CD4-positive, alpha-beta T cell treated with Interleukin-4 for 1 hour (primary cell): Measurements from ENCODE around the gene M6PR.
A peak's percentile ranks its signal among the peaks of the same experiment; 100 is the strongest.
"Not testable (repeated sequence)": the region's sequence is repeated elsewhere in the genome, so short reads cannot be mapped to it uniquely, and the experiment has no call there.

Experiments
- DNase-seq, 2 donors: peaks; one replicate each; pipeline ENCODE4 v3.0.0-alpha.2; 2020 to 2022

M6PR gene

GRCh38 chr12:8950702-8951478, 1.4 kb upstream of the M6PR start:
- peak; percentile 24 to 74 for DNase-seq

GRCh38 chr12:8950221-8950527, 729 bp upstream of the M6PR start:
- no peak for DNase-seq

- DNase-seq, result peak; percentile 27 to 29
Measured at GRCh38 chr12:8948701-8949341, 624 bp downstream of the M6PR start.

DNA sequence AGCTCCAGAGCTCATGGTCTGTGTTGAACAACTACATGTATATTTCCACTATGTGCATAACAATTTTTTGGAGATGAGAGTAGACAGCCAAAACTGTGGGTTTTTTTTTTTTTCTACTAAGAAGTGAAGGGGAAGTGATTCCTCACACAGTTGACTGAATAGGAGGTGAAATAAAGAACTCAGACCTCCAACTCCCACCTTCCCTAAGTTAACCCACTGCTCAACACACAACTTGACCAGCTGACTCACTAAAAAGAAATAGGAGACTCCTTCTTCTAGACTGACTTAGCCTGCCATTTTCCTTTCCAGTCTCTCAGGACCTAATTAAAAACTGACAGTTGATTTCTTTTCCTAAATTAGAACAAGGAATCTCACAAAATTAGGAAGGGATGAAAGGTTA, 1.7 kb downstream of the M6PR start:
- no peak for DNase-seq

GRCh38 chr12:8946733-8947132, 2.7 kb downstream of the M6PR start:
- no peak for DNase-seq

DNA sequence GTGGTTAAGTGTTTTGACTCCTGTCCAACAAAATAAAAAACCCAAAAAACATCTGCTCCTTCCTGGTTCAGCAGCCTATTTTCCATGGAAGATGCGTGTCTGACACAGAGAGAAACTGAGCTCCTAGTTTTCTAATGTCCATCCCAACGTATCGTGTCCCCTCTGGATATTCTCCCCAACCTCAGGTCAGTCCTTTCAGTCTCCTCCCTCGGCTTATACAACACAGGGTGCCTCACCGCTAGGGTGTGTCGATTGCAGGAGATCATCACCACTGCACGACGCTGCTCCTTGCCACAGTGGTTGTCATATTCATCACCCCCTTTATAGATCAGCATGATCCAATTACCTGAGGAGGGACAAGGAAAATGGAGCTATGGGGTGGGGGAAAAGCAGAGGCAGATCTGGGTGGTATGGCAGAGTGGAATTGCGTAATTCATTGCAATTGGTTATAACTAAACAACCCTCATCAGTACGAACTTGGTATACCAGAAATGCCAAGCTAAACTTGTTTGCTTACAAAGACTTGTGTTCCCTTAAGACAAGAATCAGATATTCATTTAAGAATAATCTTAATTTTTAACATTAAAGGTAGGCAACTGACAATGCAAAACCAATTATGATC, 5.8 kb downstream of the M6PR start:
- DNase-seq, result no peak

DNA sequence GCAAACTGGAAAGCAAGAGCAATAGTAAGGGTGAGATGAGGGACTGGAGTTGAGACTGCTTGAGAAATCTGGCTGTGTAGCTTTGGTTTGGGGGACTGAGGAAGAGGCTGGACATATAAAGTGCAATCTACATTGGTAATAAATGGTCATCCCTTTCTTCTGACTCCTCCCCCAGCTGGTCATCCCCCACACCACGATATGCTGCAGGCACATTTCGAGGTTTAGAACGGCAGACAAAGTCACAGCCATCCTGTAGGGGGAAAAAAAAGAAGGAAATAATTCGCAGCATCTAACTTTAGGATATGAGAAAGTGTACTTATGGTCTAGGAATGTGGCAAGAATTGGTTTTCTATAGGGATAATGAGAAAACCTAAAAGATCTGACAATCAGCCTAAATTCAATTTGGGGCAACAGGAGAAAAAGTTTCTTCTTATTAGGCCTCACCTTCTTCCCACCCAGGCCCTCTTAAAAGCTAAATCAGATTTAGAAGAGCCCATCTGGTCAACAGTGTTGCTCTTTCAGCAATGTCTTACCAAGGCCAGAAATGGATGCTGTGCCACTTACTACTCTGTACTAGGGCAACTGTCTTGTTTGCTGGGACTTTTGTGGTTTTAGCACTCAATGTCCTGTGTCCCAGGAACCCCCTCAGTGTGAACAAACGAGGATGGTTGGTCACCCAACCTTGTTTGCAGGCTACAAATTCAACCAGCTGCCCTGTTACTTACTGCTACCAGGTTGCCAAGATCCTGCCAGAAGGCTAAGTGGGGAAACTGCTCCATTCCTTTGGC, 7.6 kb downstream of the M6PR start:
- no peak for DNase-seq

DNA sequence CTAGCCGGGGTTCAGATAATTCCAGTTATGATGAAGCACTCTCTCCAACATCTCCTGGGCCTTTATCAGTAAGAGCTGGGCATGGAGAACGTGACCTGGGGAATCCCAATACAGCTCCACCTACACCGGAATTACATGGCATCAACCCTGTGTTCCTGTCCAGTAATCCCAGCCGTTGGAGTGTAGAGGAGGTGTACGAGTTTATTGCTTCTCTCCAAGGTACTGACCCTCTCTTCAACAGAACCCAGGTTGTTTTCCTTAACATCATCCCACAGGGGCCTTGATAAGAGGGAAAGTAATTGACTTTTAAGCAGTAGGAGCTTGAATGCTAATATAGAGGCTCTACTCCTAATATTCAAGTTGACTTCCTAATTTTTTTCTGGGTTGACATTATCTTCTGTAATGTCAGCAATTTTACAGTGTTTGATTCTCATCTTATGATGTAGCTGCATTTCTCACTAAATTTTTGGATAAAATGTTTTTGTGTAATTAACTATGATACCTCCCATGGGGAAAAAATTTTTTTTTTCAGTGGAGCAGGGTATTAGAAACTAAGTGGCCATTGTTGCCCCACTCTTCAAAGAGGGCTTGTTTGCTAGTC, 11.5 kb downstream of the M6PR start:
- DNase-seq, result not testable (repeated sequence)

- no peak for DNase-seq
Measured at GRCh38 chr12:8936735-8937134, 12.7 kb downstream of the M6PR start.

- DNase-seq, result not testable (repeated sequence)
Measured at GRCh38 chr12:8934080-8934479, 15.4 kb downstream of the M6PR start.

GRCh38 chr12:8932464-8932863, 17.0 kb downstream of the M6PR start:
- not testable (repeated sequence) for DNase-seq

DNA sequence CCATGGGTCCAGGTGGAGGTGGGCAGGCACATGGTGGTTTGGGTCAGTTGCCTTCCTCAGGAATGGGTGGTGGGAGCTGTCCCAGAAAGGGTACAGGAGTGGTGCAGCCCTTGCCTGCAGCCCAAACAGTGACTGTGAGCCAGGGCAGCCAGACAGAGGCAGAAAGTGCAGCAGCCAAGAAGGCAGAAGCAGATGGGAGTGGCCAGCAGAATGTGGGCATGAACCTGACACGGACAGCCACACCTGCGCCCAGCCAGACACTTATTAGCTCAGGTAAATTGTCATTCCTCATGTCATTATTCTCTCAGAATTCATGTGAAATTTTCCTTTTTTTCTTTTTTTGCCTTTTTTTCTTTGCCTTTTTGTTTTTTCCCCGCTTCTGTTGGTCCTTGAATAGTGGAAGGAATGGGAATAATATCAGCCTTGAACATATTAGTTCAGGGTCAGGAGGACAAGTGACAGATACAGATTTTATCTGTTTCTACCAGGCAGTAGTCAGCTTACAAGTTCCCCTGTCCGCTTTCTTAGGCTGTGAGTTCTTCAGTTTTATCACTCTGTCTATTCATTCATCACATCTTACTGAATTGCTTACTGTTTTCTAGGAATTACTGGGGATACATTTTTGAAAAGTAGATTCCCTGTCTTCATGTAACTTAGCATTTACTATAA, 18.7 kb downstream of the M6PR start:
- not testable (repeated sequence) for DNase-seq

GRCh38 chr12:8922544-8922943, 26.9 kb downstream of the M6PR start:
- no peak for DNase-seq

- not testable (repeated sequence) for DNase-seq
Measured at GRCh38 chr12:8919643-8920042, 29.8 kb downstream of the M6PR start.

- no peak for DNase-seq
Measured at GRCh38 chr12:8917751-8918150, 31.7 kb downstream of the M6PR start.

DNA sequence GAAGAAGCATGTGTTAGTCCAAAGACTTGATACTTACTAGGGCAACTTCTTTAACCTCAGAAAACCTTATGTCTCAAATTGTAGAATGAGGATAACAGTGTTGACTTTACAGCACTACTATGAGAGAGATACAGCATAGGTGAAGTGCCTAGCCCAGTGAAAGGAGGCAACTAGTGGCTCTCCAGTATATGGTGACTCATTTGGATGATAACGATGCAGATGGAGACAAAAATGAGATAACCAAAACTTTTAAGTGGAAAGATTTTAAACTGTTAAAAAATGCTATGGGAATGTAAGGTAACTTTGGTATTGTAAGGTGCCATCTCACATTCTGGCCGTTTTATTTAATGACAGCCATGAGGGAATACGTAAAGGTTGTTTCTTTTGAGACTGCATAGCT, 32.4 kb downstream of the M6PR start:
- no peak for DNase-seq

GRCh38 chr12:8916154-8916553, 33.3 kb downstream of the M6PR start:
- DNase-seq, result no peak

- peak; percentile 45 to 68 for DNase-seq
Measured at GRCh38 chr12:8914716-8915526, 34.5 kb downstream of the M6PR start.

DNA sequence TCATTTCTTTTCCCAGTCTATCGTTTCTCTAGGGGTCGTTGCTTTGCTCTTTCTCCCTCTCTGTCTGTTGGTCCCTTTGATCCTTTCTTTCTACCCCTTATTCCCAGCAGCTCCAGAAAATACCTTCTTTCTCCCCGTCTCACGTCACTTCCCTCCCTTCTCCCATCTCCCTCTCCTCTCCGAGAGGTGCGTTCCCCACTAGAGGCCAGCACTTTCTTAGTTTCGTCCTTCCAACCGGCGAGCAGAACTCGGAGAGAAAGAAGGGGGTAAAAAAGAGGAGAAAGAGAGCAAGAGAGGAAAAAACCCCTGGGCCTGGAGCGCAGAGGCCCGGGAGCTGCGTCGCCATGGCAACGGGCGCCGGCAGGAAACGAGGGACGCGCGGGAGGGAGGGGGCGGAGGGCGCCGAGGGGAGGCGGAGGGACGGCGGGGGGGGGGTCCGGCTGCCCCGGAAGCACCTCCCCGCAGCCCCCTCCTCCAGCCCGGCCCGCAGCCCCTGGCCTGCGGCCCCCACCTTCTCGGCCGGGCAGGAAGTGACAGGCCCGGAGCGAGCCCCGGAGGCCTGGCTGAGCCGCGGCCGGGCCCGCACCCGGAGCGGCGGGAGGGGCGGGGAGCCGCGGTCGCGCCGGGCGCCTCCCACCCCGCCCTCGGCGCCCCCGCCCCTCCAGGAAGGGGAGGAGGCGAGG, 35.3 kb downstream of the M6PR start, which contains the start of gene PHC1:
TSS of gene PHC1 (plus strand) at position 477 of the 683 bp plus-strand sequence. CDS start 3,169 bp downstream, outside the sequence.
- peak; percentile 82 to 85 for DNase-seq

DNA sequence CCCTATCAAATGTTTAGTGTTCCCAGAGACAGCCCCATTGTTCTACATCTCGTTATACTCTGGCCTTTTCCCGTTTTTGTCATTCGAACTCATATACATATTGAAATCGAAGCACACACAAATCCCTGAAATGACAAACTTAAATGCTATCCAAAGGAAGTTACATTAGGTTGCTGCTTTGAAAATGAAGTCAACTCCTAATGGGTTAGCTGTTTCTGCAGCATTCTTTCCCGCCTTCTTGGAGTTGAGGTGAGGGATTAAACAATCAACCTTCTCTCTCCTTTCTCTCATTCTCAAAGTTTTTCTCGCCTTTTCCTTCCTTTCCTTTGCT, 35.8 kb downstream of the M6PR start:
- no peak for DNase-seq

DNA sequence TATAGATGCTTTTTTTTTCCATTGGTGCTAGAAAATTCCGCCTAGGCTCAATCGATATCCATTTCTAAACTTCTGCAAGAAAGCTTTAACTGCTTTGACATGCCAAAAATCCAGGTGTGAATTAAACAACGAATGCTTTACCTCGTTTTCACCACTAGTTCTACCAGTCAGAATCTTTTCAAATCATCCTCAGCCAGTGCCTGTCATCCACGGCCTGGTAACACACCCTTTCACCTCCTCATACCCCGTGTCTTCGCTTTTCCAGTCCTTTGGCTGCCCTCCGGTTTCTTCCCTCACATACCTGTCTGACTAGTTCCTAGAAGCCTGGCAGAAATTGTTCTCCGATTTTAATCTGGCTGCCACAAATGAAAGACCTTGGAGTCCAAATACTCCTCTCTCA, 36.5 kb downstream of the M6PR start:
- peak; percentile 28 to 45 for DNase-seq
